Uterus (tissue), 4 donors: ENCODE data around the gene ADAM33. TPM values are rescaled to one million over a fixed set of nuclear protein-coding genes. Genes with fewer than 3 reads are reported as not detected.

Experiments used
- DNase-seq, 2 donors: peaks; one replicate each; pipeline ENCODE4 v3.0.0-alpha.2; 2019 to 2020
- H3K27ac ChIP-seq, 2 donors: fragments of 200-600 bp; sonication (generic); 1 replicate in 1 of 2; 2 replicates in 1 of 2; pipeline ENCODE4 v1.5.1; 2016 to 2018
- H3K27me3 ChIP-seq, 2 donors: fragments of 200-600 bp; sonication (generic); one replicate each; pipeline ENCODE4 v1.5.1; 2018 to 2019; ENCODE audit warnings: control low read depth in 1 of 2
- H3K36me3 ChIP-seq, 2 donors: fragments of 200-600 bp; sonication (generic); one replicate each; pipeline ENCODE4 v1.5.1; 2019; ENCODE audit warnings: control low read depth in 1 of 2
- H3K4me1 ChIP-seq, 2 donors: fragments of 200-600 bp; sonication (generic); one replicate each; pipeline ENCODE4 v1.5.1; 2018 to 2019; ENCODE audit warnings: control low read depth in 1 of 2
- H3K4me3 ChIP-seq, 2 donors: fragments of 200-600 bp; sonication (generic); 1 replicate in 1 of 2; 2 replicates in 1 of 2; pipeline ENCODE4 v1.5.1; 2018 to 2019; ENCODE audit warnings: mild to moderate bottlenecking in 1 of 2
- H3K9me3 ChIP-seq, 2 donors: fragments of 200-600 bp; sonication (generic); one replicate each; pipeline ENCODE4 v1.5.1; 2019; ENCODE audit warnings: control low read depth in 1 of 2
- POLR2A ChIP-seq, 2 donors: fragments of 450-650 bp; IDR thresholded peaks; one replicate each; pipeline ENCODE4 v1.6.1; 2016; ENCODE audit warnings: antibody characterized with exemption in 2 of 2, mild to moderate bottlenecking in 1 of 2, moderate library complexity in 1 of 2
- intact Hi-C: fragments of 100-400 bp; cut with DNase I; formaldehyde crosslinking; loops from one replicate; pipeline ENCODE4 v1.15.1; 2023; ENCODE audit warnings: low total_unique reads
- total RNA-seq, 4 donors: library from RNA; depleted of rRNA in 3 of 4; stranded (reverse); fragments of >200 nt in 3 of 4; gene quantifications; one replicate each; pipeline versions ENCODE4 v1.1.0 to v1.2.4, GENCODE V29; 2014 to 2023
- TF ChIP-seq, protein P1 (sequence below), 4 experiments: fragments of 200-600 bp in 2 of 4; fragments of 450-650 bp in 2 of 4; sonication (generic) in 2 of 4; IDR thresholded peaks; one replicate each; pipeline ENCODE4 v1.5.1; 2016 to 2019; ENCODE audit warnings: antibody characterized with exemption in 4 of 4, mild to moderate bottlenecking in 2 of 4, moderate library complexity in 1 of 4
- donor health status: DM: yes; HTN: yes; CAD: no.

ADAM33 gene
- total RNA-seq, 4 donors from 2014 or later, result 66.5 to 215 (median 128) TPM

DNA sequence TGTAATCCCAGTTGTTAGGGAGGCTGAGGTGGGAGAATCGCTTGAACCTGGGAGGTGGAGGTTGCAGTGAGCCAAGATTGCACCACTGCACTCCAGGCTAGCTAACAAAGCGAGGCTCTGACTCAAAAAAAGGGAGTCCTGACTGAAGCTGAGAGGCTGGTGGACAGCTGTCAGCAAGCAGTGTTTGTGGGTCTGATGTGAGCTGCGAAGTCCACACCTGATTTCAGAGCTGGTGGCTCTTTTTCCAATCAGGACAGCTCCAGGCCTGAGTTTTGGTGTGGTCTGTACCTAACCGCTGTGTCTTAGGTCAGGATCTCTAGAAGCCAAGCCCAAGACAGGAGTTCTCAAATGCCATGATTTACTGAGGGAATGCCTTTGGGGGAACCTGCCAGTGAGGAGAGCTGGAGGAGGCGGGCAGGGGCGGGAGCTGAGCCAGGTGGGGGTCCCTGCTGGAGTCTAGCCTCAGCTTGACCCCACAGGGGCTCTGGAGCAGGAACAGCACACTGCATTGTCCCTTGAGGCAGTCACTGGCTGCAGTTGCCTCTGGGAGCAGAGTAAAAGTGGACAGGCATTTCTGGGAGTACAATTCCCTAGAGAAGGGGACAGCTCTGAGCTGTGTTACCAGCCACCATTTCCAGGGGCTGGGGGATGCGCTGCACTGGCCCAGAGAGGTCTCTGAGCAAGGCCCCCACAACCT is 23.6 kb downstream of the ADAM33 start:
- intact Hi-C loops, result no loop called here
- H3K27ac ChIP-seq, result no peak overlapping the region
- H3K4me3 ChIP-seq, result no peak overlapping the region
- no peak for TF ChIP-seq POLR2A (IDR thresholded peaks at IDR 0.05)
- TF ChIP-seq, protein P1, sequence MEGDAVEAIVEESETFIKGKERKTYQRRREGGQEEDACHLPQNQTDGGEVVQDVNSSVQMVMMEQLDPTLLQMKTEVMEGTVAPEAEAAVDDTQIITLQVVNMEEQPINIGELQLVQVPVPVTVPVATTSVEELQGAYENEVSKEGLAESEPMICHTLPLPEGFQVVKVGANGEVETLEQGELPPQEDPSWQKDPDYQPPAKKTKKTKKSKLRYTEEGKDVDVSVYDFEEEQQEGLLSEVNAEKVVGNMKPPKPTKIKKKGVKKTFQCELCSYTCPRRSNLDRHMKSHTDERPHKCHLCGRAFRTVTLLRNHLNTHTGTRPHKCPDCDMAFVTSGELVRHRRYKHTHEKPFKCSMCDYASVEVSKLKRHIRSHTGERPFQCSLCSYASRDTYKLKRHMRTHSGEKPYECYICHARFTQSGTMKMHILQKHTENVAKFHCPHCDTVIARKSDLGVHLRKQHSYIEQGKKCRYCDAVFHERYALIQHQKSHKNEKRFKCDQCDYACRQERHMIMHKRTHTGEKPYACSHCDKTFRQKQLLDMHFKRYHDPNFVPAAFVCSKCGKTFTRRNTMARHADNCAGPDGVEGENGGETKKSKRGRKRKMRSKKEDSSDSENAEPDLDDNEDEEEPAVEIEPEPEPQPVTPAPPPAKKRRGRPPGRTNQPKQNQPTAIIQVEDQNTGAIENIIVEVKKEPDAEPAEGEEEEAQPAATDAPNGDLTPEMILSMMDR (IDR thresholded peaks at IDR 0.05), result no peak
- no peak for DNase-seq
- no peaks in the 10 kb centered on the region for H3K9me3 ChIP-seq
- no peaks in the 10 kb centered on the region for H3K36me3 ChIP-seq
- H3K27me3 ChIP-seq, result peaks cover 5 to 15% of the 10 kb centered on the region in 2 donors
- H3K4me1 ChIP-seq, result peaks cover 0 to 7% of the 10 kb centered on the region in 2 donors

DNA sequence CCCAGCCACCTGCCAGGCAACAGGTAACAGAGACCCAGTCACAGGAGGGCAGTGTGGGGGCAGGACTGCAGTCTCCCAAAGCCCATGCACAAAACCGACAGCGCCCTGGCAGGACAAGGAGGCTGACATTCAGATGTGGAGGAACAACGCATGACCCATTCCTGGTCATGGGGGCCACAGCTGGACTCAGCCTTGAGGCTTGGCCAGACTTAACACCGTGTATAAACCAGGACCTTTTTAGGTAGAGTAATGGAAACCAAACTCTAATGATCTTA is 26.7 kb downstream of the ADAM33 start:
- no peaks in the 10 kb centered on the region for H3K36me3 ChIP-seq
- no peak for TF ChIP-seq POLR2A (IDR thresholded peaks at IDR 0.05)
- TF ChIP-seq, protein P1 (IDR thresholded peaks at IDR 0.05), result no peak
- no peaks in the 10 kb centered on the region for H3K9me3 ChIP-seq
- H3K4me3 ChIP-seq, result no peak overlapping the region
- DNase-seq, result no peak
- intact Hi-C loops, result no loop called here
- H3K27ac ChIP-seq, result no peak overlapping the region
- peaks cover 0 to 10% of the 10 kb centered on the region in 2 donors for H3K27me3 ChIP-seq
- no peaks in the 10 kb centered on the region for H3K4me1 ChIP-seq

DNA sequence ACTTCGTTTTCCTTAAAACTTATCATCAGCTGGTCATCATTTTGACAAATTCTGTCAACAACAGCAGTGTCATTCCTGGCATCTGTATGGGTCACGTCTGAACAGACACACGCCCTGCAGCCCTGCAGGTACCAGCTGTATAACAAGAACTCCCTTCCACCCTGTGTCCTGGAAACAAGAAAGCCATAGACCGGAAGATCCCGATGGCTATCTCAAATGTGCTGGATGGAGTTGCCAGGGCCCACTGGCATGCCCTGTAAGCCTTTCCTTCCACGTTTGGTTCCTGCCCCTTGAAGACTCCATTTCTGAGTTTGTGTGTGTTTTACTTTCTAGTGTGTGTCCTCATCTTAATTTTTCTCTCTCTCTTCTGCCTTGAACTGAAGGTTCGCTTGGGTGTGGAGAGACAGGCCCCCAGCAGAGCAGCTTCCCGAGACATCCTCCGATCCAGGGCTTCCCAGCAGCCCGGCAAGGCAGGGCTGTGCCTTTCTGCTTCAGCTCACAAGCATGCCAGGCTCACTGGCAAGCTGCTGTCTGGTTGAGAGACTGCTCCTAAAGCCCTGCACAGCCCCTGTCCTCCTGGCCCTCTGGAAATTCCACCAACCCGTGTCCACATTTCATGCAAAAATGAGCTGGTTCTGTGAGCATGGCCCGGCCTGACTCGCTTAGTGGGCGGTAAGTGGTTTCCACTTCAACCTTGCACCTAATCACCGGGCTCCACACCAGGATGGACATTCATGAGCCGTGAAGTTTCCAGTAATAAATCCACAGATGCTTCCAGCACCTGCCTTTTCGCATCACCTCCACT is 27.3 kb downstream of the ADAM33 start:
- no peak for DNase-seq
- TF ChIP-seq, protein P1 (IDR thresholded peaks at IDR 0.05), result no peak
- TF ChIP-seq POLR2A (IDR thresholded peaks at IDR 0.05), result no peak
- intact Hi-C loops, result no loop called here

DNA sequence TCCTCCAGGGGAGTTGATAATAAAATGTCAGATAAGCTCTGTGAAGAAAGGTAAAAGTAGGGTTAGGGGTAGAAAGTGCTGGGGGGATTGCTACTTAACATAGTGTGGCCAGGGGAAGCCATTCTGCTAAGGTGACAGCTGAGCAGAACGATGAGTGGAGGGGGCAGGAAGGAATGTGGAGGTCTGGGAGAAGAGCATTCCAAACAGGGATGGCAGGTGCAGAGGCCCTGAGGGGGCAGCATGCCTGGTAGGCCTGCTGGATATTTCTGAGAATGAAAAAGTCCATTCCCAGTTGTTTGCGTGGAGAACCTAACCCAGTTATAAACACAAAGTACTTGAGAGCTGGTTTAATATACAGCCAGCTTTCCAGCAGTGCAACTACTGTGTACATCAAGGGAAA is 27.9 kb downstream of the ADAM33 start:
- DNase-seq, result no peak
- Histone ChIP-seq H3K4me3 (no peak overlapping the region), H3K4me1 (no peaks in the 10 kb centered on the region), H3K27ac (no peak overlapping the region), H3K27me3 (no peaks in the 10 kb centered on the region), H3K36me3 (no peaks in the 10 kb centered on the region), H3K9me3 (no peaks in the 10 kb centered on the region)
- intact Hi-C loops, result no loop called here
- TF ChIP-seq, protein P1 (IDR thresholded peaks at IDR 0.05), result no peak
- no peak for TF ChIP-seq POLR2A (IDR thresholded peaks at IDR 0.05)

More for the DNA sequence above, 27.3 kb downstream of the ADAM33 start:
- Histone ChIP-seq H3K27ac (no peak overlapping the region), H3K4me3 (no peak overlapping the region), H3K36me3 (no peaks in the 10 kb centered on the region), H3K4me1 (no peaks in the 10 kb centered on the region), H3K27me3 (peaks cover 0 to 5% of the 10 kb centered on the region in 2 donors), H3K9me3 (no peaks in the 10 kb centered on the region)
